HepG2 (cell line): Measurements from ENCODE around the gene ZIK1. TPM values are rescaled to one million over a fixed set of nuclear protein-coding genes. Genes with fewer than 3 reads are reported as not detected.

Source experiments
- ASH2L ChIP-seq: fragments of 300-600, 200-600 bp; sonication (generic); IDR thresholded peaks from 2 replicates; pipeline ENCODE4 v1.7.0; 2017; ENCODE audit warnings: low read depth, mild to moderate bottlenecking, moderate library complexity, mixed read lengths, low read length; ENCODE audit not compliant: insufficient read length
- ATF7 ChIP-seq, 2 experiments: fragments of 450-650 bp in 1 of 2; sonication (generic) in 1 of 2; formaldehyde crosslinking in 1 of 2; IDR thresholded peaks; 2 replicates each; pipeline versions ENCODE4 v1.4.0 to v1.6.1; 2016 to 2020; ENCODE audit warnings: antibody characterized with exemption in 1 of 2, mild to moderate bottlenecking in 1 of 2, missing genetic modification reagents in 1 of 2
- CCAR2 ChIP-seq: fragments of 200-400 bp; formaldehyde crosslinking; optimal IDR thresholded peaks from 2 replicates; pipeline ENCODE3; 2018; ENCODE audit warnings: low read depth, mild to moderate bottlenecking, low read length, moderate library complexity
- ETV5 ChIP-seq: IDR thresholded peaks from 2 replicates; pipeline ENCODE4 v1.6.1; 2018; ENCODE audit warnings: missing biosample characterization, missing genetic modification reagents, inconsistent platforms, borderline replicate concordance
- HIC2 ChIP-seq: sonication (generic); formaldehyde crosslinking; IDR thresholded peaks from 2 replicates; pipeline ENCODE4 v1.9.0; 2022; ENCODE audit warnings: low read depth, missing genetic modification reagents
- MED13 ChIP-seq: sonication (generic); formaldehyde crosslinking; IDR thresholded peaks from 2 replicates; pipeline ENCODE4 v1.5.0; 2020; ENCODE audit warnings: missing genetic modification reagents
- RAD51 ChIP-seq: fragments of 450-650 bp; IDR thresholded peaks from 2 replicates; pipeline ENCODE4 v1.6.1; 2016; ENCODE audit warnings: borderline replicate concordance
- SP140L ChIP-seq: sonication (generic); formaldehyde crosslinking; IDR thresholded peaks from 2 replicates; pipeline ENCODE4 v1.4.0; 2020; ENCODE audit warnings: missing genetic modification reagents, borderline replicate concordance
- SP4 ChIP-seq: sonication (generic); formaldehyde crosslinking; IDR thresholded peaks from 2 replicates; pipeline ENCODE4 v1.8.1; 2023; ENCODE audit warnings: mild to moderate bottlenecking, missing genetic modification reagents
- SUZ12 ChIP-seq: fragments of 150-350 bp; IDR thresholded peaks from 2 replicates; pipeline ENCODE4 v1.6.1; 2014; ENCODE audit warnings: low read depth, low read length
- TEAD2 ChIP-seq: sonication (generic); formaldehyde crosslinking; IDR thresholded peaks from 2 replicates; pipeline ENCODE4 v1.9.0; 2021; ENCODE audit warnings: missing genetic modification reagents
- THAP11 ChIP-seq: IDR thresholded peaks from 2 replicates; pipeline ENCODE4 v1.6.1; 2016; ENCODE audit warnings: missing biosample characterization, missing genetic modification reagents
- TOPORS ChIP-seq: sonication (generic); formaldehyde crosslinking; IDR thresholded peaks from 2 replicates; pipeline ENCODE4 v1.8.0; 2023; ENCODE audit warnings: mild to moderate bottlenecking, missing genetic modification reagents
- XRCC5 ChIP-seq: fragments of 200-400 bp; formaldehyde crosslinking; optimal IDR thresholded peaks from 2 replicates; pipeline ENCODE3; 2017; ENCODE audit warnings: mild to moderate bottlenecking, low read length
- YEATS4 ChIP-seq: sonication (generic); formaldehyde crosslinking; IDR thresholded peaks from 2 replicates; pipeline ENCODE4 v1.4.0; 2020; ENCODE audit warnings: missing genetic modification reagents, borderline replicate concordance
- YY1 ChIP-seq: IDR thresholded peaks from 2 replicates; pipeline ENCODE4 v1.6.1; 2011; ENCODE audit warnings: low read length, low read depth, moderate library complexity, mild to moderate bottlenecking; ENCODE audit not compliant: insufficient read depth, insufficient replicate concordance
- ZNF17 ChIP-seq: sonication (generic); formaldehyde crosslinking; IDR thresholded peaks from 2 replicates; pipeline ENCODE4 v1.5.0; 2020; ENCODE audit warnings: mild to moderate bottlenecking, missing genetic modification reagents
- ZNF264 ChIP-seq: sonication (generic); formaldehyde crosslinking; IDR thresholded peaks from 2 replicates; pipeline ENCODE4 v1.4.0; 2020; ENCODE audit warnings: missing genetic modification reagents
- ZNF343 ChIP-seq: sonication (generic); formaldehyde crosslinking; IDR thresholded peaks from 2 replicates; pipeline ENCODE4 v1.4.0; 2020; ENCODE audit warnings: mild to moderate bottlenecking, missing genetic modification reagents
- ZNF432 ChIP-seq: sonication (generic); formaldehyde crosslinking; IDR thresholded peaks from 2 replicates; pipeline ENCODE4 v1.5.0; 2020; ENCODE audit warnings: missing genetic modification reagents, mild to moderate bottlenecking, borderline replicate concordance
- ZNF510 ChIP-seq: sonication (generic); formaldehyde crosslinking; IDR thresholded peaks from 2 replicates; pipeline ENCODE4 v1.4.0; 2020; ENCODE audit warnings: low read depth, mild to moderate bottlenecking, missing genetic modification reagents
- ZNF557 ChIP-seq: sonication (generic); formaldehyde crosslinking; IDR thresholded peaks from 2 replicates; pipeline ENCODE4 v1.4.0; 2020; ENCODE audit warnings: missing genetic modification reagents
- ZNF883 ChIP-seq: sonication (generic); formaldehyde crosslinking; IDR thresholded peaks from 2 replicates; pipeline ENCODE4 v1.5.1; 2020; ENCODE audit warnings: mild to moderate bottlenecking, missing genetic modification reagents; ENCODE audit errors: not compliant biosample characterization
- polyA plus RNA-seq, 8 experiments: library from polyadenylated mRNA; depleted of rRNA in 3 of 8; stranded (reverse) in 7 of 8; unstranded in 1 of 8; fragments of >200 nt; fragmentation: Illumina TruSeq in 4 of 8; extraction: Trizol in 4 of 8; gene quantifications; 2 replicates each; pipeline versions ENCODE4 v1.2.1 to v1.2.3, GENCODE V29; 2011 to 2016; ENCODE audit warnings: low read depth in 4 of 8, missing spikeins in 1 of 8, mixed read lengths in 1 of 8; ENCODE audit not compliant: insufficient read depth in 1 of 8
- total RNA-seq, 5 experiments: library from RNA; depleted of rRNA; stranded (reverse); fragments of >200 nt; fragmentation: Illumina TruSeq; extraction: Trizol; gene quantifications; 2 replicates each; pipeline ENCODE4 v1.2.3, GENCODE V29; 2016; ENCODE audit warnings: low read depth in 1 of 5
- TF ChIP-seq, protein P1 (sequence below): sonication (generic); formaldehyde crosslinking; conservative IDR thresholded peaks from 2 replicates; pipeline ENCODE4 v1.4.0; 2020; ENCODE audit warnings: missing genetic modification reagents
- TF ChIP-seq, protein P2 (sequence below): sonication (generic); formaldehyde crosslinking; IDR thresholded peaks from 2 replicates; pipeline ENCODE4 v1.5.0; 2020; ENCODE audit warnings: missing genetic modification reagents

Gene ZIK1
- total and polyA plus RNA-seq, 2 of the 13 experiments (the other 11 are each of a cell fraction or from before 2014, with no cell fraction given) = 2.1 to 7.2 TPM

DNA sequence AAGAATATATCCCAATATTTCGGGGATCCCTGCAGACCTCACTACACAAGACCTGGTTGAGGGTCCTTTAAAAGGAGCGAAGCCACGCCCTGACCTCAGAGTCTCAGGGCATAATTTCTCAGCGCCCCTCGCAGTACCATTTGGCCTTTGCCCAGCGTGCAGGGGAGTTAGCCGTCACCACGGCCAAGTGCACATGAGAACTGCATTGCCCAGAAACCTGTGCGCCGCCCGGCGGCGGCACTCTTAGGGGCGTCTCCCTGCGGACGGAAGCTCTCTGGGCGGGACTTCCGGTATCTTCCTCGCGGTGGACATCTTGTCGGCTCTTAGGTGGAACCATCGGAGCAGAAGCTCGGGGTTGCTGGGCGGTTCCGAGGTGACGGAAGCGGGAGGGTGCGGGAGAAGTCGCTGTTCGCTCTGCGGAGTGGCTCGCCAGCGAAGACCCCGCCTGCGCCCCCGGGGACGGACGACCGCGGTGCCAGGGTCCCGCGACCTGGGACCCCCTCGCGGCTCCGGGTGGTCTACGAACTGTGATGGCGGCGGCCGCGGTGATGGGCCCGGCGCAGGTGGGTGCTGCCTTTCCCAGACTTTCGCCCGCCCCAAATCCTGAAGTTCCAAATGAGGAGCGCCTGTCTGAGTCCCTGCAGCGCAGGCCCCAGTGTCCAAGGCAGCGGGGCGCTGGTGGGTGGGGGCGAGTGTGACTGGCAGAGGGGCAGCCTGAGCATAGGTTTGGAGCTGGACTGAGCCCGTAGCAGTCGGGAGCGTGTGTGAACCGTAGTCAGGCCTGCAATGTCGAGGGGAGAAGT, 30.2 kb downstream of the ZIK1 start, which contains the start of gene ZNF134 (continued):
- TF ChIP-seq RAD51 = no peak
- TF ChIP-seq ZNF557 (CRISPR knock-in tag) = no peak
- no peak for TF ChIP-seq CCAR2
- TF ChIP-seq XRCC5 = peak; percentile 34
- TF ChIP-seq ETV5 = peak; percentile 14; the same call in 1 of the 2 replicates
- TF ChIP-seq ZNF432 = no peak
- TF ChIP-seq SUZ12 = peak; percentile 74
- TF ChIP-seq, protein P1, sequence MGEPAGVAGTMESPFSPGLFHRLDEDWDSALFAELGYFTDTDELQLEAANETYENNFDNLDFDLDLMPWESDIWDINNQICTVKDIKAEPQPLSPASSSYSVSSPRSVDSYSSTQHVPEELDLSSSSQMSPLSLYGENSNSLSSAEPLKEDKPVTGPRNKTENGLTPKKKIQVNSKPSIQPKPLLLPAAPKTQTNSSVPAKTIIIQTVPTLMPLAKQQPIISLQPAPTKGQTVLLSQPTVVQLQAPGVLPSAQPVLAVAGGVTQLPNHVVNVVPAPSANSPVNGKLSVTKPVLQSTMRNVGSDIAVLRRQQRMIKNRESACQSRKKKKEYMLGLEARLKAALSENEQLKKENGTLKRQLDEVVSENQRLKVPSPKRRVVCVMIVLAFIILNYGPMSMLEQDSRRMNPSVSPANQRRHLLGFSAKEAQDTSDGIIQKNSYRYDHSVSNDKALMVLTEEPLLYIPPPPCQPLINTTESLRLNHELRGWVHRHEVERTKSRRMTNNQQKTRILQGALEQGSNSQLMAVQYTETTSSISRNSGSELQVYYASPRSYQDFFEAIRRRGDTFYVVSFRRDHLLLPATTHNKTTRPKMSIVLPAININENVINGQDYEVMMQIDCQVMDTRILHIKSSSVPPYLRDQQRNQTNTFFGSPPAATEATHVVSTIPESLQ (CRISPR knock-in tag) = peak; percentile 49; the same call in 1 of the 2 replicates
- 0 out of 2 replicates have a peak, but pooled peaks have one; percentile 23 for TF ChIP-seq TEAD2 (CRISPR knock-in tag)
- TF ChIP-seq SP140L (CRISPR knock-in tag) = no peak
- TF ChIP-seq YEATS4 (CRISPR knock-in tag) = peak; percentile 80
- peak; percentile 93 for TF ChIP-seq YY1
- no peak for TF ChIP-seq HIC2 (CRISPR knock-in tag)
- TF ChIP-seq ASH2L = peak; percentile 90
- TF ChIP-seq, protein P2, sequence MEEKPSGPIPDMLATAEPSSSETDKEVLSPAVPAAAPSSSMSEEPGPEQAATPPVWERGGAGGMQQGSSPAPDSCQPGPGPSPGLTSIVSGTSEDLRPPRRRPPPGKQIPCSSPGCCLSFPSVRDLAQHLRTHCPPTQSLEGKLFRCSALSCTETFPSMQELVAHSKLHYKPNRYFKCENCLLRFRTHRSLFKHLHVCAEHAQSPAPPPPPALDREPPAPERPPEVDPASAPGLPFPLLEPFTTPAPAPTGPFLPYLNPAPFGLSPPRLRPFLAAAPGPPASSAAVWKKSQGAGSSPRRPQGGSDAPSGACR (CRISPR knock-in tag) = peak; percentile 76; the same call in 1 of the 2 replicates
- no peak for TF ChIP-seq ATF7 (IDR thresholded peaks at IDR 0.05)
- TF ChIP-seq ATF7 (CRISPR knock-in tag; IDR thresholded peaks at IDR 0.05) = no peak
- peak; percentile 69; the same call in 1 of the 2 replicates for TF ChIP-seq MED13 (CRISPR knock-in tag)
- TF ChIP-seq ZNF343 (CRISPR knock-in tag) = peak; percentile 87; the same call in 1 of the 2 replicates
- no peak for TF ChIP-seq ZNF17 (CRISPR knock-in tag)
- peak; percentile 73 for TF ChIP-seq TOPORS (CRISPR knock-in tag)
- 0 out of 2 replicates have a peak, but pooled peaks have one; percentile 59 for TF ChIP-seq ZNF510
- peak; percentile 42 for TF ChIP-seq ZNF883 (CRISPR knock-in tag)
- peak; percentile 50 for TF ChIP-seq SP4 (CRISPR knock-in tag)
- peak; percentile 98 for TF ChIP-seq THAP11 (CRISPR knock-in tag)
- TF ChIP-seq ZNF264 (CRISPR knock-in tag) = 0 out of 2 replicates have a peak, but pooled peaks have one; percentile 33
